ENCODE data around the gene ARHGEF6.

GRCh38 chrX:136671006-136671610 is 109.6 kb downstream of the ARHGEF6 start:
- no peak for TF ChIP-seq ATF1 (CRISPR knock-in tag; IDR thresholded peaks at IDR 0.05)
- TF ChIP-seq, protein P1, sequence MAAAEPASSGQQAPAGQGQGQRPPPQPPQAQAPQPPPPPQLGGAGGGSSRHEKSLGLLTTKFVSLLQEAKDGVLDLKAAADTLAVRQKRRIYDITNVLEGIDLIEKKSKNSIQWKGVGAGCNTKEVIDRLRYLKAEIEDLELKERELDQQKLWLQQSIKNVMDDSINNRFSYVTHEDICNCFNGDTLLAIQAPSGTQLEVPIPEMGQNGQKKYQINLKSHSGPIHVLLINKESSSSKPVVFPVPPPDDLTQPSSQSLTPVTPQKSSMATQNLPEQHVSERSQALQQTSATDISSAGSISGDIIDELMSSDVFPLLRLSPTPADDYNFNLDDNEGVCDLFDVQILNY (CRISPR knock-in tag; IDR thresholded peaks at IDR 0.05), result no peak
- TF ChIP-seq, protein P2, sequence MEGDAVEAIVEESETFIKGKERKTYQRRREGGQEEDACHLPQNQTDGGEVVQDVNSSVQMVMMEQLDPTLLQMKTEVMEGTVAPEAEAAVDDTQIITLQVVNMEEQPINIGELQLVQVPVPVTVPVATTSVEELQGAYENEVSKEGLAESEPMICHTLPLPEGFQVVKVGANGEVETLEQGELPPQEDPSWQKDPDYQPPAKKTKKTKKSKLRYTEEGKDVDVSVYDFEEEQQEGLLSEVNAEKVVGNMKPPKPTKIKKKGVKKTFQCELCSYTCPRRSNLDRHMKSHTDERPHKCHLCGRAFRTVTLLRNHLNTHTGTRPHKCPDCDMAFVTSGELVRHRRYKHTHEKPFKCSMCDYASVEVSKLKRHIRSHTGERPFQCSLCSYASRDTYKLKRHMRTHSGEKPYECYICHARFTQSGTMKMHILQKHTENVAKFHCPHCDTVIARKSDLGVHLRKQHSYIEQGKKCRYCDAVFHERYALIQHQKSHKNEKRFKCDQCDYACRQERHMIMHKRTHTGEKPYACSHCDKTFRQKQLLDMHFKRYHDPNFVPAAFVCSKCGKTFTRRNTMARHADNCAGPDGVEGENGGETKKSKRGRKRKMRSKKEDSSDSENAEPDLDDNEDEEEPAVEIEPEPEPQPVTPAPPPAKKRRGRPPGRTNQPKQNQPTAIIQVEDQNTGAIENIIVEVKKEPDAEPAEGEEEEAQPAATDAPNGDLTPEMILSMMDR (IDR thresholded peaks at IDR 0.05), result no peak
- TF ChIP-seq ZNF121 (CRISPR knock-in tag; IDR thresholded peaks at IDR 0.05), result no peak
- TF ChIP-seq, protein P3, sequence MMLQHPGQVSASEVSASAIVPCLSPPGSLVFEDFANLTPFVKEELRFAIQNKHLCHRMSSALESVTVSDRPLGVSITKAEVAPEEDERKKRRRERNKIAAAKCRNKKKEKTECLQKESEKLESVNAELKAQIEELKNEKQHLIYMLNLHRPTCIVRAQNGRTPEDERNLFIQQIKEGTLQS (CRISPR knock-in tag; conservative IDR thresholded peaks at IDR 0.05), result no peak
- TF ChIP-seq, protein P4, sequence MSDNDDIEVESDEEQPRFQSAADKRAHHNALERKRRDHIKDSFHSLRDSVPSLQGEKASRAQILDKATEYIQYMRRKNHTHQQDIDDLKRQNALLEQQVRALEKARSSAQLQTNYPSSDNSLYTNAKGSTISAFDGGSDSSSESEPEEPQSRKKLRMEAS (CRISPR knock-in tag; IDR thresholded peaks at IDR 0.05), result no peak
- TF ChIP-seq, protein P5, sequence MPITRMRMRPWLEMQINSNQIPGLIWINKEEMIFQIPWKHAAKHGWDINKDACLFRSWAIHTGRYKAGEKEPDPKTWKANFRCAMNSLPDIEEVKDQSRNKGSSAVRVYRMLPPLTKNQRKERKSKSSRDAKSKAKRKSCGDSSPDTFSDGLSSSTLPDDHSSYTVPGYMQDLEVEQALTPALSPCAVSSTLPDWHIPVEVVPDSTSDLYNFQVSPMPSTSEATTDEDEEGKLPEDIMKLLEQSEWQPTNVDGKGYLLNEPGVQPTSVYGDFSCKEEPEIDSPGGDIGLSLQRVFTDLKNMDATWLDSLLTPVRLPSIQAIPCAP (CRISPR knock-in tag; IDR thresholded peaks at IDR 0.05), result no peak
- TF ChIP-seq ATF2 (CRISPR knock-in tag; IDR thresholded peaks at IDR 0.05; ENCODE audit: borderline replicate concordance, low read depth), result no peak

All from WTC11 (cell line).